Fibroblast of peridontal ligament (primary cell): ENCODE results near the gene BOD1.

Experiments
- DNase-seq: peaks from one replicate; pipeline ENCODE4 v3.0.0-alpha.2; 2010; ENCODE audit errors: extremely low read depth

The BOD1 gene

GRCh38 chr5:173616577-173617118 is at the start of gene BOD1:
TSS of gene BOD1 (minus strand) at chr5:173616650. CDS start at chr5:173616436, 214 bp downstream.
- peak; percentile 97 for DNase-seq

- no peak for DNase-seq
These were observed 48.9 kb upstream of the BOD1 start for GRCh38 chr5:173665326-173665725.

- no peak for DNase-seq
These were observed 47.7 kb upstream of the BOD1 start for GRCh38 chr5:173664154-173664526.

GRCh38 chr5:173663352-173664153 is 47.1 kb upstream of the BOD1 start:
- DNase-seq: no peak

GRCh38 chr5:173662581-173663351 is 46.3 kb upstream of the BOD1 start:
- no peak for DNase-seq

DNA sequence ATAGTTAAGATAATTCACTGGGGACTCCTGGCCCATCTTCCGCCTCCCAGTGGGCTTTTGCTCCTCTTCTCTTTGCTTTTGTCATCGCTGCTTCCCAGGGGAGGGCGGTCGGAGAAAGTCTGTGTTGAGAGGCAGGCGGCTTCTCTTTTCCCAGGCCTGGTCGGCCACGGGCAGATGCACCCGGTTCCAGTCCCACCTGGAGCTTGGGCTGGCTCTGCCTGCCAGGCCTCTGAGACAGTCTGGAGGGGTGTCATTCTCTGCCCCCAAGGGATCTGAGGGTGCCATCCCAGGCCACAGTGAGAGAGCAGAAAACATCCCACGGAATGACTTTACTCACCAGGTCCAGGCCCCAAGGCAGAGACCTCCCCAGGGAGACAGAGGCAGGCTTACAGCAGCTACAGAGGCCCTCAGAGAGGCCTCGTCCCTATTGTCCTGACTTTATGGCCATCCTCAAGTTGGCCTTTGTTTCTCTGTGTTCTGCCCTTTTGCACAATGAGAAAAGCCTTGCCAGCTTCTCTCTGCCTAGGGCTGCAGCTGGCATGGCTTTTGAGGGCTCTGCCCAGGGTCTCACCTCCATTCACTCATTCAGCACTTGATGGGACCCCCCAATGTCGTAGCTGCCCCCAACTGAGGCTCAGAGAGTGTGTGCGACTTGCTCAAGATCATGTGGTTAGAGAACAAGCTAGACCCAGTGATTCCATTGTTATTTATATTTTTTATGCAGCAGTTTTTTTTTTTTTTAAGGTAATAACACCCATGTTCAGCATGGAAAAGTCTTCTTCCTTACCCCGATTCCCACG is 44.2 kb upstream of the BOD1 start:
- no peak for DNase-seq

DNA sequence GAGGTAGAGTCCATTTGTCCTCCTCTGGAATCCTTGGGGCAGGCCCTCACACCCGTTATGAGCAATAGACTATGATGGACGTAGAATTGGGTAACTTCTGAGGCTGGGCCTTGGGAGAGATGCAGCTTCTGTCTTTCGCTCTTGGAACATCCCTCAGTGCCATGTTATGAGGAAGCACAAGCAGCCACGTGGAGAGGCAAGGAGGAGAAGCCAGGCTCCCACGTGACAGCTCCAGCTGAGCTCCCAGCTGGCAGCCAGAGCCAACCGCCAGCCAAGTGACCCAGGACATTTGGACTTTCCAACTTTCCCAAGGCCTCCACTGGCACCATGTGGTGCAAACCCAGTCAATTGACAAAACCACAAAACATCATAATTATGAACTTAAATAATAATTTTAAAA is 43.0 kb upstream of the BOD1 start:
- no peak for DNase-seq

DNA sequence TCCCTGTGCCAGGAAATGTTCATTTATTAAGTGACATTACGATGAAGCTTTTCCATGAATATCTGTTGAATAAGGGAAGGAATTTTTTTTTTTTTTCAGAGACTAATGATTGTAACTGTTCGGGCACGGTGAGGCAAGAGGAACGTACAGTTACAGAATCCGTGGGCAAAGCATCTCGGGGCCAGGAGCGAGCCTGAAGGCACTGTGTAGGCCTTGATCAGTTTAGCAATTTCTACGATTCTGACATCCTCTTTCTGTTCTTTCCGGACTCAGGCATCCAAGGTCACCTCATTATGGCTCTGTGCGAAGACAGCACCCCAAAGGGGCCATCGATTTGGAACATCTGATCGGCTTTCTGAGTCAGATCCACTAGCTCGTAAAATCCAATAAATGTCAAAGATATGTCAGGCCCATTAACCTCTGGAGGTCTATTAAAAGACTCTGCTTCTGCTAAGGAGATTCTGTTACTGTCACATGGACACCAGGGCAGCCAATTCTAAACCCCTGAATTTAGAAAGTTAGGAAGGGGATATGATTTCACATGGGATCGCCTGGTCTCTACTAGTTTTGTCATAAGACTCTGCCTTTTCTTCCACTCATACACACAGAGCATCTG is 41.4 kb upstream of the BOD1 start:
- DNase-seq: no peak

- no peak for DNase-seq
These were observed 38.8 kb upstream of the BOD1 start for GRCh38 chr5:173655196-173655797.

- no peak for DNase-seq
These were observed 37.5 kb upstream of the BOD1 start for GRCh38 chr5:173653822-173654523.

GRCh38 chr5:173648308-173648866 is 31.9 kb upstream of the BOD1 start:
- DNase-seq: no peak

- DNase-seq: no peak
These were observed 30.2 kb upstream of the BOD1 start for GRCh38 chr5:173646692-173647091.

DNA sequence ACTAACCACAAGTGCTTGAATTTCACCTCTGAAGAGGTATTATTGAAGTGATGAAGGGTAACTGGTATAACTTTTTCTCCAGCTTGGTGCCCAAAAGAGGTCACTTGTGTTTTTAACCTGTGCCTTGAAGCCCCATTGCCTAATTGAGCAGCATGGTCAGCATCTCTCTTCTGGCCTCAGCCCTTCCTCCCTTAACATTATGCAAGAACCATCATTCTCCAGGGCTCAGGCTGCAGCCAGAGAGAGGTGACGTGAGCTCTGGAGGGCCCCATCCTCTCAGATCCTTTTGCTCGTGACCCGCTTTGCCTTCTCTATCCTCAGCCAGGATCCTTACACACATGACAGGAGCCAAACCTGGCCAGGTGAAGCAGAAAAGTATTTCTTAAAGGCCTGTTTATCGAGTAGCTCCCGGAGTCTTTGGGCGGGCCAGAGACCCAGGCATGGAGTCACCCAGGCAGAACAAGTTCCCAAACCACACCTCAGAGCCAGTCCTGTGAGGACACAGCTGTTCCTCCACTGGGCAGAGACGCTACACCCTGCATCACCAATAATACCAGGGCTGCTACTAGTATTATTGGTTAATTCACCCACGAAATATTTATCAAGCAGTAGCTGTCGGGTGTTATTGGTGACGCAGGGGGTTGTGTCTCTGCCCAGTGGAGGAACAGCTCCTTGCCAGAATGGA is 29.6 kb upstream of the BOD1 start:
- DNase-seq: no peak

GRCh38 chr5:173645437-173645807 is 29.0 kb upstream of the BOD1 start:
- no peak for DNase-seq

- DNase-seq: peak; percentile 20
These were observed 28.4 kb upstream of the BOD1 start for GRCh38 chr5:173644673-173645436.

- no peak for DNase-seq
These were observed 27.5 kb upstream of the BOD1 start for GRCh38 chr5:173643964-173644363.

DNA sequence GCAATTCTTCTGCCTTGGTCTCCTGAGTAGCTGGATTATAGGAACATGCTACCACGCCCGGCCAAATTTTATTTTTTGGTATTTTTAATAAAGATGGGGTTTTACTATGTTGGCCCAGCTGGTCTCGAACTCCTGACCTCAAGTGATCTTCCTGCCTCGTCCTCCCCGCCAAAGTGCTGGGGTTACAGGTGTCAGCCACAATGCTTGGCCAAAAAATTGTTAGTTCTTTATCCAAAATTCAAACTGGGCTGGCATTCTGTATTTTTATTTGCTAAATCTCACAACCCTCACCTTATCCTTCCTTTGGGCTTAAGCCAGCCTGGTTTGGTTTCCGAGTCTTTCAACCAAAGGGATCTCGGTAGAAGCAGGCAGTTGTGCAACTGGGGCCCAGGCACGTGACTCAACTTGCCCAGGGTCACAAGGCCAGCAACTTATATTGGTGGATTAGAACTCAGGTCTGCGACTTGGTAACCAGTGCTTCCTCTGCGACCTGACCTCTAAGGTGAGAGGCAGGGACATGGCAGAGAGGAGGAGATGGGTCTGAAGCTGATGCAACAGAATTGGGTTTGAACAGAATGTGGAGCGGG is 26.5 kb upstream of the BOD1 start:
- no peak for DNase-seq

GRCh38 chr5:173642191-173642816 is 25.9 kb upstream of the BOD1 start:
- no peak for DNase-seq
